C1 segment of cervical spinal cord (tissue), 14 donors: ENCODE data around the gene PTPRD.

Experiments used
- DNase-seq, 14 donors: peaks; one replicate each; lab custom pipeline; 2025; lab: John Stamatoyannopoulos, UW

PTPRD gene

GRCh38 chr9:9612755-9613154, 1000.0 kb downstream of the PTPRD start:
- no peak for DNase-seq

- DNase-seq = no peak
Observed at GRCh38 chr9:9612270-9612669, 1000.5 kb downstream of the PTPRD start.

GRCh38 chr9:9605681-9606080, 1007.1 kb downstream of the PTPRD start:
- DNase-seq = no peak

DNA sequence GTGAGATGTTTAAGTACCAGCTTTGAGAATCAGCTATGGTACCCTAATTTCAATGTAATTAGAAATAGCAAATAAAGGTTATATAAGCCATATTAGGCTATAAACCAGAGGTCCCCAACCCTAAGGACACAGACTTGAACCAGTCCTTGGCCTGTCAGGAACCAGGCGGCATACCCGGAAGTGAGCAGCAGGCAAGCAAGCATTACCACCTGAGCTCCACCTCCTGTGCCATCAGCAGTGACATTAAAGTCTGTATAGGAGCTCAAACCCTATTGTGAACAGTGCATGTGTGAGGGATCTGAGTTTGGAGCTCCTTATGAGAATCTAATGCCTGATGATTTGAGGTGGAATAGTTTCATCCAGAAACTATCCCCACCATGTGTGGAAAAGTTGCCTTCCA, 1009.5 kb downstream of the PTPRD start:
- DNase-seq = no peak

GRCh38 chr9:9598723-9599122, 1014.1 kb downstream of the PTPRD start:
- no peak for DNase-seq

DNA sequence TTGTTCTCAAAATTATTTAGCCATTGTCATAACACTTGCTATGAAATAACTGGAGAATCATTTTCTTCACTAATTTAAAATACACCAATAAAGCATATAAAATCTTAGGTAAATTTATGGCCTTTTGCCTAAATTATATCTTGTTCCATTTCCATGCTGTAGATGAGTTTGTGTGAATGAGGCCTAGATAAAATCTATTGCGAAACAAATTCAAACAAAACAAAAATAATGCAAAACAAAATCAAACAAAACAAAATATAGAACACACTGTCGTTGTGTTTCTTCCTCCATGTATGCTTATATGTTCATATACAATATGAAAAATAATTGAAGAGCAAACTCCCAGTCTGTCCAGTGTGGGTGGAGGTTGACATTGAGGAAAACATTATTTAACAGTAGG, 1020.7 kb downstream of the PTPRD start:
- DNase-seq = no peak

GRCh38 chr9:9585920-9586319, 1026.9 kb downstream of the PTPRD start:
- no peak for DNase-seq

DNA sequence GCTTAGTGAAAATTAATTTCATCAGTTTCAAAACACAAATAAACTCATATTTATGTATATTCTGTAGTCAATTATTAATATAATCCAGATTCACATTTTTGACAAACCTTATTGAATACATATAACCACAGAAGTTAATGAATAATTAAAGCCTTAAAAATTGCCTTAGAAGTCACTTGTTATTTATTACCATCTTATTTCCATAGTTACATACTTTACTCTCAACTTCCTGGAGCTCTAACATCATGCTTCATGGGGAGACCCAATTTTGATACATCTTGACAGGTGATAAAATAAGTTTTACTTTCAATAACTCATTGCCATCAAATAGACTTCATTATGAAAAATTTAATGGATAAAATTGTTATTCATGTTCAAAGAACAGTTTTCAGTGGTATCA, 1038.7 kb downstream of the PTPRD start:
- DNase-seq = no peak

DNA sequence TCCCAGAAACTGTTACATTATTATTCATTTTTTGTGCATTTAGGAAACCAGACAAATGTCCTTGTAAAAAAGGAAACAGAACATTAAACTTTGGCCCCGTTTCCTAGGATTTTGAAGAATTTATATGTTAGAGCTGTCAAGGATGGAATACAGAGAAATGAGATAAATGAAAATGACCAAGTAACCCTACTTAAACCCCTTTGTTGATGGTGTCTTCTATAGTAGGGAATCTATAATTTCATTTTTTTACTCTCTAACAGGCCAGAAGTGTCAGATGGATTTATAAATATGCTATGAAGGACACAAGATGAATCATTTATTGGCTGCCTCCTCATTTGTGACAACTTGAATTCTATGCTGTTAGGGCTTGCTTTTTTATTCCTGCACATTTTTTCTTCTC, 1047.1 kb downstream of the PTPRD start:
- no peak for DNase-seq

DNA sequence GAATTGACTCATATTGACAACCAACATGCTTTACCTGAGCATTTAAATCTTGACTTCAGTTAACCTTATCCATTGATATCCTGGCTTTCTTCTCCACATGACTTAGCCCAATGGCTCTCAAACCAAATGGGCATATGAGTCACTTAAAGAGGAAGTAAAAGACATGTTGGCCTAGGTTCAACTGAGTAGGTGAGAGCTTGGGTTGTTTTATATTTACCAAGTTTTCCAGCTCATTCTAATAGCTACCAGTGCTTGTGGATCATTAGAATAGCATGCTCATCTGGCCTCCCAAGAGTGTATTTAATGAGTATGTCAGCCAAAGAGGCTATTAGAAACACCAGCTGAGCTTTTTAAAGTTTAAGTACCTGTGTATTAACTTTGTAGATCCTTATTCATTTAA, 1049.0 kb downstream of the PTPRD start:
- no peak for DNase-seq

- DNase-seq = no peak
Observed at GRCh38 chr9:9560382-9561035, 1052.3 kb downstream of the PTPRD start.

- no peak for DNase-seq
Observed at GRCh38 chr9:9558907-9559306, 1053.9 kb downstream of the PTPRD start.

GRCh38 chr9:9557804-9558334, 1054.9 kb downstream of the PTPRD start:
- no peak for DNase-seq

GRCh38 chr9:9556865-9557803, 1055.7 kb downstream of the PTPRD start:
- no peak for DNase-seq

GRCh38 chr9:9552665-9553064, 1060.1 kb downstream of the PTPRD start:
- DNase-seq = no peak

- DNase-seq = no peak
Observed at GRCh38 chr9:9538766-9539165, 1074.0 kb downstream of the PTPRD start.

GRCh38 chr9:9538356-9538755, 1074.4 kb downstream of the PTPRD start:
- no peak for DNase-seq

DNA sequence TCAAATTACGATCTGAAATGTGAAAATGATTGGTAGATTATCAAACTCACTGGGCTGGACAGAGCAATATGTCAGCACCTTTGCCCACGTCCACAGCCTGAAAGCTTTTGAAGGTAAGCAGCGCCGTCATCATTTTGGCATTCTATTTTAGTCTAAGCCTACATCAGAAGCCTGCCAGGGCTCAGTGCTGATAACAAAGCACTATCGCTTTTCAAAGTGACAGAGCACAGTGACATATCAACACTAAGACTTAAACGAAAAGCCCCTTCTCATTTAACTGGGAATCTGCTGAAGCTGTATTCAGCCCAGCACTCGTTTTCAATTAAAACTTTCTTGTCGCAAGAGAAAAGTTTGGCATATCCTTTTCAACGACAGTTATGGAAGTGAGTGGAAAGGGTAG, 1076.3 kb downstream of the PTPRD start:
- DNase-seq = no peak

DNA sequence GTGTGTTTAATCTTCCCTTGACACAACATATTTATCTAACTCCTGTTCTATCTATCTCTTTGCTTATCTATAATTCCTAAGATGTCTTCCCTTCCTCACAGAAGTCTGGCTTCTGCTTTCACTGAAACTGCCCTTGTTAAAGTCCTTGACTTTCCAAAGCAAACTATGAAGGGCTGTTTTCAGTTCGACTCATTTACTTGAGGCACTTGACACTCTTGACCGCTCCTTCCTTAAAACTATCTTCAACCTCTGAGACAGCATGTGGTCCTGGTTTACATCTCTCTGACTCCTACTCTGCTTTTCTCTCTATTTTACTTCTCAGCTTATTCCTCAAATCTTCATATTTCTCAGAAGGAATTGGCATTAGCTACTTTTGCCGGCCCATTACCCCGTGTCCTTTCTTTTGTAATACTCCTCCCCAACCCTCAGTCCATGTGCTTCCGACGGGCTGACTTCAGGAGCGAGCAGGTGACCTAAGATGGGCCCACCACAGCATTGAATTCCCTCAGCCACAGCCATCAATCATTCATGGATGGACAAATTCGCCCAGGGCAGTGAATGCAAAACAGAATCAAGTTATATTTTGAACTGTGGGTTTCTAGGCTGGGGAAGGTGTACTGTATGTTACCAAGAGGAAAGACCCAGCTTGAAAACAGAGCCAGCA, 1089.2 kb downstream of the PTPRD start:
- DNase-seq = no peak

- no peak for DNase-seq
Observed at GRCh38 chr9:9522406-9522805, 1090.4 kb downstream of the PTPRD start.

- no peak for DNase-seq
Observed at GRCh38 chr9:9521033-9521779, 1091.6 kb downstream of the PTPRD start.

GRCh38 chr9:9504869-9505268, 1107.9 kb downstream of the PTPRD start:
- no peak for DNase-seq
